GM23338 (cell line): ENCODE results near the gene PDLIM5.

Experiments used
- CREB1 ChIP-seq: fragments of 250-450 bp; sonication (Bioruptor Pico); IDR thresholded peaks from 2 replicates; pipeline ENCODE4 v1.5.0; 2020; ENCODE audit warnings: low read depth, mild to moderate bottlenecking, moderate library complexity
- EZH2 ChIP-seq: fragments of 200-600 bp; sonication (generic); IDR thresholded peaks from one replicate; pipeline ENCODE4 v1.8.0; 2017; ENCODE audit warnings: antibody characterized with exemption, mild to moderate bottlenecking, low read depth; ENCODE audit not compliant: unreplicated experiment
- EZH2phosphoT487 ChIP-seq: fragments of 200-600 bp; sonication (generic); IDR thresholded peaks from one replicate; pipeline ENCODE4 v1.8.1; 2018; ENCODE audit warnings: antibody characterized with exemption; ENCODE audit not compliant: unreplicated experiment
- JUNB ChIP-seq: IDR thresholded peaks from one replicate; pipeline ENCODE4 v1.6.1; 2016; ENCODE audit warnings: antibody characterized with exemption; ENCODE audit not compliant: unreplicated experiment
- NANOG ChIP-seq: IDR thresholded peaks from 2 replicates; pipeline ENCODE4 v1.6.1; 2016; ENCODE audit warnings: antibody characterized with exemption, borderline replicate concordance
- POLR2AphosphoS5 ChIP-seq: IDR thresholded peaks from 2 replicates; pipeline ENCODE4 v1.6.1; 2016; ENCODE audit warnings: antibody characterized with exemption, low read depth
- ZNF114 ChIP-seq: fragments of 250-450 bp; sonication (Bioruptor Pico); IDR thresholded peaks from 2 replicates; pipeline ENCODE4 v1.5.0; 2020; ENCODE audit warnings: mild to moderate bottlenecking, moderate library complexity
- ZNF331 ChIP-seq: fragments of 250-450 bp; sonication (Bioruptor Pico); IDR thresholded peaks from 2 replicates; pipeline ENCODE4 v1.5.0; 2020; ENCODE audit warnings: low read depth, mild to moderate bottlenecking, moderate library complexity
- TF ChIP-seq, protein P1 (sequence below): IDR thresholded peaks from one replicate; pipeline ENCODE4 v1.6.1; 2018; ENCODE audit warnings: antibody characterized with exemption; ENCODE audit not compliant: unreplicated experiment
- TF ChIP-seq, protein P2 (sequence below), 2 experiments: fragments of 200-600 bp in 1 of 2; sonication (generic) in 1 of 2; conservative IDR thresholded peaks; 2 replicates each; pipeline versions ENCODE4 v1.5.1 to v1.6.1; 2016 to 2017; ENCODE audit warnings: antibody characterized with exemption in 2 of 2, low read depth in 2 of 2, mild to moderate bottlenecking in 2 of 2, moderate library complexity in 1 of 2
- TF ChIP-seq, protein P3 (sequence below): IDR thresholded peaks from 2 replicates; pipeline ENCODE4 v1.6.1; 2016; ENCODE audit warnings: antibody characterized with exemption

DNA sequence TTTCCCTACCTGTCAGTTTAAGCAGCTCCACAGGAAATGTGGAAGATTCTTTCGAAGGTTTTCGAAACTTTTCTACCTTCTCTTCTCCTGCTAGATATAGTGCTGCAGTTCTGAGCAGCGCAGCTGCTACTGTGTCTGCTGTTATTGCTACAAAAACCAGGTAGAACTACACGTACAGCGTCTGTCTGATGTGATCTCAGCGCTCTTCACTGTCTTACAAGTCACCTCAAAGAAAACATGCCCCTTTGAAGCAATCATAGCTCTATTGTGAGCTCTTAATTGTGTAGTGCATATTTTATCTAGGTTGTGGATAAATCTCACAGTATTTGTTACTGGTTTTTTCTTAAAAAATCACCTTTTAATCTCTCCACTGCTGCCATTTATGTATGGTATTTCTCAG lies 158.4 kb downstream of the PDLIM5 start:
- TF ChIP-seq, protein P1, sequence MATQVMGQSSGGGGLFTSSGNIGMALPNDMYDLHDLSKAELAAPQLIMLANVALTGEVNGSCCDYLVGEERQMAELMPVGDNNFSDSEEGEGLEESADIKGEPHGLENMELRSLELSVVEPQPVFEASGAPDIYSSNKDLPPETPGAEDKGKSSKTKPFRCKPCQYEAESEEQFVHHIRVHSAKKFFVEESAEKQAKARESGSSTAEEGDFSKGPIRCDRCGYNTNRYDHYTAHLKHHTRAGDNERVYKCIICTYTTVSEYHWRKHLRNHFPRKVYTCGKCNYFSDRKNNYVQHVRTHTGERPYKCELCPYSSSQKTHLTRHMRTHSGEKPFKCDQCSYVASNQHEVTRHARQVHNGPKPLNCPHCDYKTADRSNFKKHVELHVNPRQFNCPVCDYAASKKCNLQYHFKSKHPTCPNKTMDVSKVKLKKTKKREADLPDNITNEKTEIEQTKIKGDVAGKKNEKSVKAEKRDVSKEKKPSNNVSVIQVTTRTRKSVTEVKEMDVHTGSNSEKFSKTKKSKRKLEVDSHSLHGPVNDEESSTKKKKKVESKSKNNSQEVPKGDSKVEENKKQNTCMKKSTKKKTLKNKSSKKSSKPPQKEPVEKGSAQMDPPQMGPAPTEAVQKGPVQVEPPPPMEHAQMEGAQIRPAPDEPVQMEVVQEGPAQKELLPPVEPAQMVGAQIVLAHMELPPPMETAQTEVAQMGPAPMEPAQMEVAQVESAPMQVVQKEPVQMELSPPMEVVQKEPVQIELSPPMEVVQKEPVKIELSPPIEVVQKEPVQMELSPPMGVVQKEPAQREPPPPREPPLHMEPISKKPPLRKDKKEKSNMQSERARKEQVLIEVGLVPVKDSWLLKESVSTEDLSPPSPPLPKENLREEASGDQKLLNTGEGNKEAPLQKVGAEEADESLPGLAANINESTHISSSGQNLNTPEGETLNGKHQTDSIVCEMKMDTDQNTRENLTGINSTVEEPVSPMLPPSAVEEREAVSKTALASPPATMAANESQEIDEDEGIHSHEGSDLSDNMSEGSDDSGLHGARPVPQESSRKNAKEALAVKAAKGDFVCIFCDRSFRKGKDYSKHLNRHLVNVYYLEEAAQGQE, result no peak
- TF ChIP-seq, protein P2, sequence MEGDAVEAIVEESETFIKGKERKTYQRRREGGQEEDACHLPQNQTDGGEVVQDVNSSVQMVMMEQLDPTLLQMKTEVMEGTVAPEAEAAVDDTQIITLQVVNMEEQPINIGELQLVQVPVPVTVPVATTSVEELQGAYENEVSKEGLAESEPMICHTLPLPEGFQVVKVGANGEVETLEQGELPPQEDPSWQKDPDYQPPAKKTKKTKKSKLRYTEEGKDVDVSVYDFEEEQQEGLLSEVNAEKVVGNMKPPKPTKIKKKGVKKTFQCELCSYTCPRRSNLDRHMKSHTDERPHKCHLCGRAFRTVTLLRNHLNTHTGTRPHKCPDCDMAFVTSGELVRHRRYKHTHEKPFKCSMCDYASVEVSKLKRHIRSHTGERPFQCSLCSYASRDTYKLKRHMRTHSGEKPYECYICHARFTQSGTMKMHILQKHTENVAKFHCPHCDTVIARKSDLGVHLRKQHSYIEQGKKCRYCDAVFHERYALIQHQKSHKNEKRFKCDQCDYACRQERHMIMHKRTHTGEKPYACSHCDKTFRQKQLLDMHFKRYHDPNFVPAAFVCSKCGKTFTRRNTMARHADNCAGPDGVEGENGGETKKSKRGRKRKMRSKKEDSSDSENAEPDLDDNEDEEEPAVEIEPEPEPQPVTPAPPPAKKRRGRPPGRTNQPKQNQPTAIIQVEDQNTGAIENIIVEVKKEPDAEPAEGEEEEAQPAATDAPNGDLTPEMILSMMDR (conservative IDR thresholded peaks at IDR 0.05; ENCODE audit: low read depth in 2 of 2), result no peak
- TF ChIP-seq ZNF114 (CRISPR knock-in tag), result no peak
- TF ChIP-seq EZH2, result no peak
- no peak for TF ChIP-seq NANOG
- TF ChIP-seq, protein P3, sequence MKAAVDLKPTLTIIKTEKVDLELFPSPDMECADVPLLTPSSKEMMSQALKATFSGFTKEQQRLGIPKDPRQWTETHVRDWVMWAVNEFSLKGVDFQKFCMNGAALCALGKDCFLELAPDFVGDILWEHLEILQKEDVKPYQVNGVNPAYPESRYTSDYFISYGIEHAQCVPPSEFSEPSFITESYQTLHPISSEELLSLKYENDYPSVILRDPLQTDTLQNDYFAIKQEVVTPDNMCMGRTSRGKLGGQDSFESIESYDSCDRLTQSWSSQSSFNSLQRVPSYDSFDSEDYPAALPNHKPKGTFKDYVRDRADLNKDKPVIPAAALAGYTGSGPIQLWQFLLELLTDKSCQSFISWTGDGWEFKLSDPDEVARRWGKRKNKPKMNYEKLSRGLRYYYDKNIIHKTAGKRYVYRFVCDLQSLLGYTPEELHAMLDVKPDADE, result no peak
- TF ChIP-seq POLR2AphosphoS5, result no peak
- TF ChIP-seq EZH2phosphoT487, result no peak
- no peak for TF ChIP-seq JUNB
- TF ChIP-seq CREB1 (CRISPR knock-in tag), result no peak
- TF ChIP-seq ZNF331 (CRISPR knock-in tag), result no peak
